GM23248 (cell line): ENCODE data around the gene PAFAH1B1.

ENCODE experiments used
- EZH2 ChIP-seq: fragments of 200-600 bp; sonication (generic); IDR thresholded peaks from 2 replicates; pipeline ENCODE4 v1.6.1; 2018; ENCODE audit warnings: antibody characterized with exemption, mild to moderate bottlenecking; ENCODE audit not compliant: insufficient read depth, poor library complexity, severe bottlenecking
- EZH2phosphoT487 ChIP-seq: fragments of 200-600 bp; sonication (generic); IDR thresholded peaks from 2 replicates; pipeline ENCODE4 v1.6.1; 2018; ENCODE audit warnings: antibody characterized with exemption, moderate library complexity, mild to moderate bottlenecking, low read depth; ENCODE audit not compliant: insufficient read depth

GRCh38 chr17:2705888-2706795 is 112.7 kb downstream of the PAFAH1B1 start:
- TF ChIP-seq EZH2 (no peak), EZH2phosphoT487 (no peak)
